GM21528 (cell line): ENCODE results near the gene EHD4.
A peak's percentile ranks its signal among the peaks of the same experiment; 100 is the strongest.

ENCODE experiments used
- ATAC-seq: cut with Tn5 transposase; IDR thresholded peaks from one replicate; pipeline ENCODE4 v1.9.1; 2021; ENCODE audit warnings: mild to moderate bottlenecking, moderate library complexity; ENCODE audit not compliant: unreplicated experiment, low FRiP score

EHD4 gene

GRCh38 chr15:41940441-41940857 is 31.9 kb downstream of the EHD4 start:
- ATAC-seq: no peak

DNA sequence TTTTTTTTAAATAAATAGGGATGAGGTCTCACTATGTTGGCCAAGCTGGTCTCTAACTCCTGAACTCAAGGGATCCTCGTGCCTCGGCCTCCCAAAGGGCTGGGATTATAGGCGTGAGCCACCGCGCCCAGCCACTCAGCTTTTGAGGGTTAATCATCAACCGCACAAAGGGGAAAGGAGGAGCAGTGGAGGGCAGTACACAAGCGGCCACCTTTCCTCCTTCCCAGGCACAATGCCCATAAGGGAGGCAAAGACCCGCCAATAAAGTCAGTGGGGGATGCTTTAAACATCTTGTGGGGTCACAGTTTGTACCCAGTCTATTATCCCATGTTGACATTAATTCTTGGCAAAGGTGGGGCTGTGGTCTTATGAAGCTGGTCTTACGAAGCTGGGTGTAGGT is 32.4 kb downstream of the EHD4 start:
- ATAC-seq: no peak

DNA sequence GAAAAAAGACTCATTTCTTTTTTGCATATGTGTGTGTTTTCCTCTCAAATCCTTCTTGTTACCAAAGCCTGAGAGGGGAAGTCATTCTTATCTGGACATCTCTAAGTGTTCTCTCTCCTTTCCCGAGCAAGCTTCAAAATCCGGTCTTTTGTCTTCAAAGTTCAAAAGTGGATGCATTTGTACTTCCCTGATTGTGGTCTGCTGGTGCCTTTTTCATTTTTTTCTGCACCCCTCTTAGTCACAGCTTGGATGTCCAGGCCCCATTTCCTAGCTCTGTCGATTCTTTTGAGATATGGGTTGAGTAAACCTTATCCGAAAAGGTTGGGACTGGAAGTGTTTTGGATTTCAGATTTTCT is 34.8 kb downstream of the EHD4 start:
- ATAC-seq: no peak

DNA sequence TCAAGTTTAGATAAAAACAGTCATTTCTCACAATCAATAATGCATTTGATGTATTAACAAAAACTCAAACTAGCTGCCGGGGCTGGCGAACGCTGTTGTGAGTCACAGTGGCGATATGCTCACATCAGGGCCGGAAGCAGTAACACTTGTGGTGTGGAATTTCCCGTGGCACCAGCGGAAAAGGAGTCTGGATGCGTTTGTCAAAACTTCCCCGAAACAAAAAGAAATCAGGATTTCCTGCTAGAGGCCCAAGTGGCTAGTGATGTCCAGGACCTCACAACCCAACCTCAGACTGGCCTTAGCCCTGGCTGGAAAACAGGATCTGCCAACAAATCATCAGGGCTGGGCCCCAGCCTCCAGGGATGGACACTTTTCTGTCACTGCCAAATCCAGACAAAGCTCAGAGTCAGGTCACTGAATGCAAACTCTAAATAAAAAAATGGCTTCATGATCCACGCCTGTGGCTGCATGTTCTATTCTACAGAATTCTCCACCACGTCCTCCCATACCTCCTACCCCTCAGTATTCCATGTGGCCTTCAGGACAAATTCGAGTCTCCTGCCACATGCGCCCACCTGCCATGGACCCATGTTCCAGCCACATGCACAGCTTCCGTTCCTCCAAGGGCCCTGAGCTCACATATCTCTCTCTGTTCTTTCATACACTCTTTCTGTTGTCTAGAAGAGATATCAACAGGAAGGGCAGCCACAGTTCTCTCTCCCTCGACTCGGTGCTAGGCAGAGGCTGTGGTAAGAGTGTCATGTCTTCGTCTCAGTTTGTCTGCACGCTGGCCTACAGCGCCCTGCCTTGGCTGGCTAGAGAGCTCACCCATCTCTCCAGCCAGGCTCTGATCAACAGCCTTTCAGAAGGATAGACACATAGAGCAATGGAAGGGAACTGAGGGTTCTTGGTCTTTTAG is 35.4 kb downstream of the EHD4 start:
- no peak for ATAC-seq

DNA sequence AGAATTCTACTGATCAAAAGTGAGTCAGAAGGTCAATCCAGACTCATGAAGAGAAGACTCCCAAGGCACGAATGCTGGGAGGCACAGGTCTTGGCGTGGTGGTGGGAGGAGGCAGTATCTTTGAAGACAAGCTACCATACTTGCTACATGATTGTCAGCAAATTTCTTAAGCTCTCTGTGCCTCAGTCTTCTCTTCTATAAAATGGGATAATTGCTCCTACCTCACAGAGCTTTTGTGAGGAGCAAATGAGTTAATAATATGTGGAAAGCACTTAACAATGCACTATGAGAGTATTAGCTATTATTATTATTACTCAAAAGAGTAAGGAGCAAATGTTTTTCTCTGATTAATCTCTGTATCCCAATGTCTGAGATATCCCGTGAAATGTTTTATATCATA is 36.2 kb downstream of the EHD4 start:
- ATAC-seq: no peak

- ATAC-seq: no peak
Measured at GRCh38 chr15:41935566-41936020, 36.8 kb downstream of the EHD4 start.

DNA sequence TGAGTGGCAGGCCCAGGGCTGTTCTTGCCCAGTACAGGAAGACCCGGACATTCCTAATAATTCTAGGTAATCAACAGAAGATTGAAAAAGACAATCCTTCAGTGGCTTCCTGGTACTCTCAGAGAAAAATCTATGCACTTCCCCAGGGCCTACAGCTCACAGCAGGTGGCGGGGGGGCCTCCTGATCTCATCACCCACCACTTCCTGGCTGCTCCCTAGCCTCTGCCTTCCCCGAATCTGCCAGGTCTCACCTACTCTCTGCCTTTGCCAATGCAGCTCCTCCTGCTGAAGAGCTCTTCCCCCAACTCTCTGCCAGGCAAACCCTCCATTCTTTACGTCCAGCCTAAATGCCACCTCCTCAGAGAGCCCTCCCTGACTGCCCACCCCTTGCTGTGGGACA is 37.5 kb downstream of the EHD4 start:
- no peak for ATAC-seq

DNA sequence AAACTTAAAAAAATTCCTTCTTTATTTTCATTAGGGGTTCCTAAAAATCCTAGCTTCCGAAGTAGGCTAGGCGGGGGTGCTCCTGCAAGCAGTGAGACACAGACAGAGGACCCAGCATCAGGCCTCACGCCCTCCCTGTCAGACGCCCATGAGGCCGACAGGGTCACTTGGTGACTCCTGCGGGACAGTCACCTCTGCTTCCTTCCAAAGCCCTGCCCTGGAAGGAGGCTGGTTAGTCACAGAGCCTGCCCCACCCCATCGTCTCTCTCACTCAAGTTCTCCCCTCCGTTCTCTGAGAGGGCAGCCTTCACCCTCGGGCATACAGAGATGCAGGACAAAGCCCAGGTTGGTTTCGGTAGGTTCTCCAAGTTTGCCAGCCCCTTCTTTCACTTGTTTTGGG is 38.6 kb downstream of the EHD4 start:
- ATAC-seq: no peak

- no peak for ATAC-seq
Measured at GRCh38 chr15:41933326-41933725, 39.0 kb downstream of the EHD4 start.

DNA sequence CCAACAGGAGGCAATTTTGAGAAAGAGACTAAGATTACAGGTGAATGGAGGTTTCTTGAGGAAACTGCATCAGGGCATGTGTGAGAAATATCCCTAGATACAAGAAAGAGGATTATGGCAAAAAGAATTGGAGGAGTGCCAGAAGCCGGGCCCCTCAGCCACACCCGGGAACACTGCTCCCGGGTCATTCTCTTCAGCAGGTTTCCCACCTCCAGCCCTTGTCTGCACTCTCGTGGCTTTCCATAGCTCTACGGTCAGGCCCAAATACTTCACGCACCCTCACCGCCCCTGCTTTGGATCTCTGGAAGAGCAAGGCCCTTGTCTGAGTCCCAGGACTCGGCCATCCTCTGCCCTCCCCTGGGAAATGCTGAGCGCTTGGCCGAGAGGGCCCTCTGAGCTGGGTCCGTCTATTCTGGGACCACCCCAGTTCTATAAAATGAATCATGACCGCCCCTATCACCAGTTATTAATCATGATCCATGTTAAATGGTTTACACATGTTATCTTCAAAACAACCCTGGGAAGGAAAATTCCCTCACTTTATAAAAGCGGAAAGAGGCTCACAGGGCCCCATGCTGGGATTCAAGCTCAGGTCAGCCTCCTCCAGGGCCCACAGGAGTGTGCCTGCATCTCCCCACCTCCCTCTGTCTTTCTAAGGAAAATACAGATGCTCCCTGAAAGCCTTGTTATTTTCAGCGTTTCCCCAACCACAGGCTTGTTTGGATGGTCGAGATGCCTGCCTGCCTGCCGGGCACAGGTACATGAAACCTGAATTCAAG is 39.7 kb downstream of the EHD4 start:
- no peak for ATAC-seq

- no peak for ATAC-seq
Measured at GRCh38 chr15:41932101-41932500, 40.3 kb downstream of the EHD4 start.

DNA sequence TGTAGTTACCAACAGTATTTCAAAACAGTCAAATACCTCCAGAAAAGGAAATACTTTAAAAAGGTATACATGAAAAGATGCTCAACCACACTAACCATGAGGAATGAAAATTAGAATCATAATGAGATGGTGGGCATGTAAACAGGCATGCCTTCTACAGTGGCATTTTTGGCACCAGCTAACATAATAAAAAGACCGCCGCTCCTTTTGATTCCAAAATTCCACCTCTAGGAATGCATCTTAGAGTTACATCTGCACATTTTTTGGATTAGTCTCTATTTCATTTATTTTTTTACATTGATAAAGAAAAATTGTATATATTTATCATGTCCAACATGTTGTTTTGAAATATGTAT is 41.5 kb downstream of the EHD4 start:
- ATAC-seq: no peak

GRCh38 chr15:41930221-41930866 is 42.0 kb downstream of the EHD4 start:
- ATAC-seq: no peak

DNA sequence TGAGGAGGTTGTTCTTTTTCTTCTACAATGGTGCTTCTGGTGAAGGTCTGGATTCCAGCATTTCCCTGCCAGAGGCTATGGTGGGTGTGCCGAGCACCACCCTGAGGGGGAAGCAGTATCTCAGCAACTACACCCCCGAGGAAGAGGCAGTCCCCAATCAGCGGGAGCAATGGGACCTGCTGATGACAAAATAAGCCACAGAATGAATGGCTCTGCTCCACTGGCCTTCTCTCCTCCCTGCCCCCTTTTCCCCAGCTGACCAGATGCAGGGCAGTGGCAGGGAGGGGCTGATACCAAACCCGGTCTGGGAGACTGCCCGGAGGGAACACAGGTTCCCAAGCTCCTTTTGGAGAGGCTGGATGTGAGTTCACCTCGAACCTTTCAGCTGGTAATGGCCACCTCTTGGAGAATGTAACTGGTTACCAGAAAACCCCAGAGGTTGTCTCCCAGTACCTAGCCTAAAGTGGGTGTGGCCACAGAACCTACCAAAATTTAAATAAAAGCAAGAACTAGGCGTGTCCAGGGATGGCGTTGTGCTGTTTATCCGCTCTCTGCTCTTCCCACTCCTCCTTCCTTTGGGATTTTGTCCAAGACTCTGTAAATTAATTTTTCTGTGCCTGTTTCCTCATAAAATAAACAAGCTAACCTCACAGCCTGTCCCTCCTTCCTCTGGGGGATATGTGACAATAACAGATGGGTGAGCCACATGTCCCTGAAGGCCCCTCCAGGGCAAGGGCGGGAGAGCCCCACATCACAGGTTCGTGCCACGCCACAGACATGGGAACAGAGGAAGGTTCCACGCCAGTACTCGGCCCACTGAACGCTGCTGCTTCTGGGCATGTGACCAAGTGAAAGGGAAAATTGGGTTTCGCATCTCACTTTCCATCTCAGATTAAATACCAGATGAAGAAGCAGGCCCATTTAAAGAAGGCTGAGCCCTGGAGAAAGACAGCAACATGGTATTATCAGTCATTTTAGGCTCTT is 43.4 kb downstream of the EHD4 start:
- ATAC-seq: peak; percentile 46

DNA sequence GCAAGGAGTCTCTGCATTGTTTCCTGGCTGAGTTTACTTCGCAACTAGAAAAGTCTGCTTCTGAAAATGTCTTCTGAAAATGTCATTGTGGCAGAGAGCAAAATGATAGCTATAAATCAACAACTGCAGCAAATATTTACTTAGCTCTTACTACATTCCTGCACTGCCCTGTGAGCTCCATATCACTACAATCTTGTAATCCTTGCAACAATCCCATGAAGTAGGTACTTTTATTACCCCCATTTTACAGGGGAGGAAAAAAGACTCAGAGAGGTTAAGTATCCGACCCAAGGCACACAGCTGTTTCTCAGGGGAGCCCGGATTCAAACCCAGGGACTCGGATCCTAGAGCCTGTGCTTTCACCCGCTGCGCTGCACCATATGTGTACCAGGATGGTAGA is 44.3 kb downstream of the EHD4 start:
- no peak for ATAC-seq

DNA sequence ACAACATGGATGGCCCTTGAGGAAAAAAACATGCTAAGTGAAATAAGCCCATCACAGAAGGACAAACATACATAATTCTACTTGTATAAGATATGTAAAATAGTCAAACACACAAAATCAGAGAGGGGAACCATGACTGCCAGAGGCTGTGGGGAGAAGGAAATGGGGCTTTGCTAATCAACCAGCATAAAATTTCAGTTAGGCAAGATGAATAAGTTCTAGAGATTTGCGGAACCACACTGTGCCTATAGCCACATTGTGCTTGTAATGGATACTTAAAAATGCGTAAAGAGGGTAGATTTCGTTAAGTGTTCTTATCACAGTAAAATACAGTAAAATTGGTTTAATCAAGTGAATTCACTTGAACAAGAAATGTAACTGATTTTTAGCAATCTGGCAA is 44.8 kb downstream of the EHD4 start:
- ATAC-seq: no peak

- ATAC-seq: no peak
Measured at GRCh38 chr15:41926185-41927056, 45.9 kb downstream of the EHD4 start.

DNA sequence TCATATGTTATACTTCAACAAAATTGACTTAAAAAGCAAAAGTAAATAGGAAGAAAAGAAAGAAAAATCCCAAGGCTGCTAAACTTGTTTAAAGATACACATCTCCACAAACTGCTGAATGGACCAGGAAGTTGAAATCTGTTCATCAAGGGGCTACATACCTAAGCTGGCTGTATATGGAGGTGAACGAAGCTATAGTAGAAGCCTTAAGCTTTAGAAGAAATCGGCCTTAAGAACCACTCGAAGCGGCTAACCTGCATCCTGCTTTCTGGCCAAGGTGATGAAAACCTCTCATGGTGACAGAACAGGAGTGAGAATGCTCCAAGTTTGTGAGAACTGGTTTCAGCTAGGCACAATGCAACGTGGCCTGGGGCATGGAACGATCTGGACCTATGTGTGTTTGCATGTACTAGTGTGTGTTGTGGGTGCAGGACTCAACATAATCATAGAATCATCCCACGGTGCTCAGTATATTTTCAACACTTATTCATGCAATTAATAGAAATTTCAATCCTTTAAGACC is 47.2 kb downstream of the EHD4 start:
- no peak for ATAC-seq

GRCh38 chr15:41923401-41923997 is 48.9 kb downstream of the EHD4 start:
- no peak for ATAC-seq
